ENCODE data around the gene FZR1.
A peak's percentile ranks its signal among the peaks of the same experiment; 100 is the strongest.

FZR1 gene

DNA sequence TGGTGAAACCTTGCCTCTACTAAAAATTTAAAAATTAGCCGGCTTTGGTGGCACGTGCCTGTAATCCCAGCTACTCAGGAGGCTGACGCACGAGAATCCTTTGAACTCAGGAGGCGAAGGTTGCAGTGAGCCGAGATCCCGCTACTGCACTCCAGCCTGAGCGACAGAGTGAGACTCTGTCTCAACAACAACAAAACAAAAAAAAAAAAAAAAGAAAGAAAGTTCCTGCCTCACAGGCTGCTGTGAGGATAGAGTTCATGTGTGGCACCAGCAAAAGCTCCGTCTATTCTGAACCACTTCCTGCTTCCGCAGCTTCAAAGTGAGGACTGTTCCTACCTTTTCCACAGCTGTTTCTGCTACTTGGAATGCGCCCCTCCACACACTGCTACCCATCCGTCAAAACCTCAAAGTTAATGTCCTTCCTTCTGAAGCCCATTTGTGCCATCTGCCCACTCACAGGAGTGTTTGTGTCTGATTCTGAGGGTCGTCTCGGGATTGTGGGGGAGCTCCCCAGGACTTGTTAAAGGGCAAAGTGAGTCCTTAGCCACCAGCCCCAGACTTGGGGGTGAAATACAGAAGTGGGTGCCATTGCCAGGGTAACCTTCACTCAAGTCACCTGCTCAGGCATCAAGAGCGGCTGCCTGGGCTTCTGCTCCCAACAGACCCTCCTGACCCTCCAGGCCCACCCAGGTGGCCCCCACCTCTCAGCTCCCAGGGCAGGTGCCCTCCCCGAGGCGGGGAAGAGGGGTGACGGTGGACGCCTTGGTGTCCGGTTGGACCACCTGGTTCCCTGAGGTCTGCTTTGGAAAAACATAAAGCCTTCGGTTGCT, 48.4 kb downstream of the FZR1 start:
- FAIRE-seq: no peak

DNA sequence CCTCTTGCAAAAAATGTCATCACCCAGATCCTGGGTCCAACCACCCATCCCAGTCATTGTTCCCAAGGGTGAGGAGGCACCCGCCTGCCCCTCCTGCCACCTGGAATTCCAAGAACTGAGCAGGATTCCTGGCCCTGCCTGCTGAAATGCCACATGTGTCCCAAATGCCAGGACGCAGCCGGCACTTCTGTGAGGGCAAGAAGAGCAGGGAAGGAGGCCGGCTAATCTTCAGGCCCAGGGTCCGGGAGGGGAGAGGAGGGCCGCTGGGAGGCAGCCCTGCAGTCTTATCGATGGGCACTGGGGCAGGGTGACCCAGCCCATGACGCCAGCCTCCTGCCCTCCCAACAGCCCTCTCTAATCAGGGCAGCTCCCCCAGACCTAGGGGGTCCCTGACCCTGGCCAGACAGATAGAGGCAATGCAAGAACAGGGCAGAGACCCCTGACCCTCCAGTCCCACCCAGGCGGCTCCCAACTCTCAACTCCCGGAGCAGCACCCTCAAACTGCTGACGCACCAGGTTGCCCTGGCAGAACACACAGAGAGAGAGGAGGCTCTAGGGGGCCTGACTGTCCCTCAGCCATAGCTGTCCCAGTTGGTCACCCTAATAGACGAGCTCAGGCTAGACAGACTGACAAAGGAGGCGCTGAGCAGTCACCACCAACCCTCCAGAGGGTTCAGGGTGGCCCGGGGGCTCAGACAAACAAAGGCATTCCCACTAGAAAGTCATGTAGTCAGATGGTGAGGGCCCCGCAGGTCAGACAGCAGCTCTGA, 49.7 kb downstream of the FZR1 start:
- no peak for FAIRE-seq

More for the DNA sequence above, 48.4 kb downstream of the FZR1 start:
- no peak for DNase-seq (ENCODE audit: insufficient read length, low spot score)
- TF ChIP-seq, protein P1, sequence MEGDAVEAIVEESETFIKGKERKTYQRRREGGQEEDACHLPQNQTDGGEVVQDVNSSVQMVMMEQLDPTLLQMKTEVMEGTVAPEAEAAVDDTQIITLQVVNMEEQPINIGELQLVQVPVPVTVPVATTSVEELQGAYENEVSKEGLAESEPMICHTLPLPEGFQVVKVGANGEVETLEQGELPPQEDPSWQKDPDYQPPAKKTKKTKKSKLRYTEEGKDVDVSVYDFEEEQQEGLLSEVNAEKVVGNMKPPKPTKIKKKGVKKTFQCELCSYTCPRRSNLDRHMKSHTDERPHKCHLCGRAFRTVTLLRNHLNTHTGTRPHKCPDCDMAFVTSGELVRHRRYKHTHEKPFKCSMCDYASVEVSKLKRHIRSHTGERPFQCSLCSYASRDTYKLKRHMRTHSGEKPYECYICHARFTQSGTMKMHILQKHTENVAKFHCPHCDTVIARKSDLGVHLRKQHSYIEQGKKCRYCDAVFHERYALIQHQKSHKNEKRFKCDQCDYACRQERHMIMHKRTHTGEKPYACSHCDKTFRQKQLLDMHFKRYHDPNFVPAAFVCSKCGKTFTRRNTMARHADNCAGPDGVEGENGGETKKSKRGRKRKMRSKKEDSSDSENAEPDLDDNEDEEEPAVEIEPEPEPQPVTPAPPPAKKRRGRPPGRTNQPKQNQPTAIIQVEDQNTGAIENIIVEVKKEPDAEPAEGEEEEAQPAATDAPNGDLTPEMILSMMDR (IDR thresholded peaks at IDR 0.05; ENCODE audit: insufficient read depth, missing control alignments): no peak

DNA sequence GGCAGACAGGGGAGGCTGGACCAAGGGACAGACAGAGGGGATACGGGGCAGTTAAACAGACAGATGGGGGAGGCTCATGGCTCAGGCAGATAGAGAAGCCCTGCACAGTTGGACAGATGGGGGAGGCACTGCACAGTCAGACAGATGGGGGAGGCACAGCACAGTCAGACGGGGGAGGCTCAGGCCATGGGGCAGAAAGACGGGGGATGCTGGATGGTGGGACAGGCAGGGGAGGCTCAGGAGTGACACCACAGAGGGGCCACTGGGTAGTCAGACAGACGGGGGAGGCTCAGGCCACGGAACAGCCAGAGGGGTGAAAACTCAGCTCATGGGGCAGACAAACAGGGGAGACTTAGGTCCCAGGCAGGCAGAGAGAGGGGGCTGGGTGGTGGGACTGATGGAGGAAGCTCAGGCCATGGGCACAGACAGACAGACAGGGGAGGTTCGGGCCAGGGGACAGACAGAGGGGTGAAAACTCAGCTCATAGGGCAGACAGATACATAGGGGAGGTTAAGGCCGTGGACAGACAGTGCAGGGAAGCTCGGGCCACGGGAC, 50.4 kb downstream of the FZR1 start:
- TF ChIP-seq, protein P1 (IDR thresholded peaks at IDR 0.05; ENCODE audit: insufficient read depth, missing control alignments): no peak
- no peak for FAIRE-seq

More for the DNA sequence above, 49.7 kb downstream of the FZR1 start:
- TF ChIP-seq, protein P1 (IDR thresholded peaks at IDR 0.05; ENCODE audit: insufficient read depth, missing control alignments): no peak
- no peak for DNase-seq (ENCODE audit: insufficient read length, low spot score)

DNA sequence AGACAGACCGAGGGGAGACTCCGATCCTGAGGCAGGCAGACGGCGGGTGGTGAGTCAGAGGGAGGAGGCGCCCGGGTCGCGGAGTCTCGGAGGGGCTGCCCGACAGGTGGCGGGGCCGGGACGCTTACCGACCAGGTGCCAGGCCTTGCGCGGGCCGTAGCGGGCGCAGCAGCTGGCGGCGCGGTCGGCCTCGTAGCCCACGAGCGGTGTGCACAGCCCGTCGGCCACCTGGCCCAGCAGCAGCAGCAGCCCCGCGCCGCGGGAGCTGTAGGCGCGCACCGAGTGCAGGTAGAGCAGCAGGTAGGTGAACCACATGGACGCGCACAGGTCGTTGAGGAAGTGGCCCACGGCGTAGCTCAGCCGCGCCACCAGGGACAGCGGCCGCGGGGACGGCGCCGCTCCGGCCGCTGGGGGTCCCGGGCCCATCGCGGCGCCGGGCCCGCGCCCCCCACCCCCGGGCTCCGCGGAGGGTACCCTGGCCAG, 50.9 kb downstream of the FZR1 start:
- DNase-seq (ENCODE audit: insufficient read length, low spot score): no peak
- TF ChIP-seq, protein P1 (IDR thresholded peaks at IDR 0.05; ENCODE audit: insufficient read depth, missing control alignments): no peak
- FAIRE-seq: no peak

More for the DNA sequence above, 50.4 kb downstream of the FZR1 start:
- DNase-seq (ENCODE audit: insufficient read length, low spot score): no peak

DNA sequence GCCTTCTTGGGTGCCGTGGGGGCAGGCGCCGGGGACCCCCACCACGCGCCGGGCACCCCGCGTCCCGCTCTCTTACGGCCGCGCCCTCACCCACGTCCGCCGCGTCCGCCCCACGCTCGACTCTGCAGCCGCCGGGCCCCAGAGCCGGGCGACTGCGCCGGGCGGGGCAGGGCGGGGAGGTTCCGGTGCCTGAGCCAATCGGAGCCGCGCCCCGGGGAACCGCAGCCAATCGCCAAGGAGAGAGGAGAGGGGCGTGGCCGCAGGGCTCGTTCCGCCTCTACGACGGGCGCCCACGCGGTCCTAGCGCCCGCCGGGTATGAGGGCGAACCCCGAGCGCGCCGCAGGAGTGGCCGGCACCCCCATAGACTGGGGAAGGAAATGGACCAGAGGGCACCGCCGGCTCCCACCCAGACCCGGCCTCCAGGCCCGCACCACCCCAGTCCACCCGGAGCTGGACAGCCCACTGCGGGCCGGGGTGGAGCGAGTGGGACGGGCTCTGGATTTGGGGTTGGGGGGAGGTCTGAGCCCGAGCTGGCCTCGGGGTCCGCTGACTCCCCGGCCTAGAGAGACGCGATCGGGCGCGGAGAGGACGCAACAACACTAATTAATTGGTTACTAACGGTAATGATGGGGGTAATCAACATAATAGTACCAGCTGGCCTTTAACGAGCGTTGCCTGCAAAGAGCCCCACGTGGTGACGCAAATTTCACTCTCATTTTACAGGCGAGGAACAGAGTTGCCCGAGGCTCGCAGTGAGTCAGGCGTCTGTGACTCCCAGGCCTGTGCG, 51.5 kb downstream of the FZR1 start, which contains the start of gene MFSD12:
Gene MFSD12, minus strand, starts transcription at position 126 of the 788 bp plus-strand sequence. CDS start 183 bp downstream, outside the sequence.
- TF ChIP-seq, protein P1 (IDR thresholded peaks at IDR 0.05; ENCODE audit: insufficient read depth, missing control alignments): no peak
- no peak for FAIRE-seq
- peak; percentile 100 for DNase-seq (ENCODE audit: insufficient read length, low spot score)

DNA sequence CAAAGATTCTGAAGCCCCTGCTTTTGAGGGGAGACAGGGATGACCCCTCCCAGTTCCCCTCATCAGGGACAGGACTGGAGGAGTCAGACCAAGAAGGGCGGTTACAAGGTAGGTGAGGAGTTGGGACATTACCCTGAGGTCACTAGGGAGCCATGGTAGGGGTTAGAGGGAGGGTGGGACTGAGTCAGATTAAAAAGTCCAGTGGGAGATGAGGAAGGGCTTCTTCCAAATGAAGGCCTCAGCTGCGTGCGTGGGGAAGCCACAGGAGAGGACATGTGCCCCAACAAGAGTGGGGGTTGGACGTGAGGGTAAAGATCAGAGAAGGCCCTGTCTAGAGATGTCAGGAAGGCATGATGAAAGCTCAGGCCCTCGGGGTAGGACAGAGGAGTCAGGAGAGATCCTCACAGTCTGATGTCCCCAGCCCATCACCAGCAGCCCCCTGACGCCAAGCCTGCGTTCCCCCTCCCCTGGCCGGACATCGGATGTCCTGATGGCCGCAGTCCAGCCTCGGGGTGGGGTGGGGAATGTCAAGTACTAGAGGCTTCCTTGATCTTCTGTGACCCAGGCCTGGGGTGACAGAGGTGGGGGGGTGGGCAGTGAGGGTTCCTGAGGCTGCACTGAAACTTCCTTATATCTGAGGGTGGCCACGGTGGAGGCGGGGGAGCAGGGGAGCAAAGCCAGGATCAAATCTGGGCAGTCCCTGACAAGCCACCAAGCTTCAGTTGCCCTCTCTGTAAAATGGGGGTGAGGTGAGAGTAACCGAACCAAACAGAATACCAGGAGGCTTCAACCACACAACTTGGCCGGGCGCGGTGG, 57.8 kb downstream of the FZR1 start:
- FAIRE-seq (no peak), DNase-seq (ENCODE audit: insufficient read length, low spot score) (no peak)
- TF ChIP-seq, protein P1 (IDR thresholded peaks at IDR 0.05; ENCODE audit: insufficient read depth, missing control alignments): no peak
